PC-9 (cell line): ENCODE results near the gene DOCK1. TPM values are rescaled to one million over a fixed set of nuclear protein-coding genes. Genes with fewer than 3 reads are reported as not detected.

ENCODE experiments used
- BruUV-seq: library from RNA; stranded (reverse); fragments of 400-500 nt; replicated peaks from 2 replicates; lab custom pipeline; 2021; lab: Mats Ljungman, UMichigan
- CTCF ChIA-PET: fragments of 300-600 bp; sonication (Branson Sonifier 250); formaldehyde crosslinking; loops from one replicate; lab custom pipeline; 2022; ENCODE audit warnings: antibody characterized with exemption; lab: Charles Lee
- POLR2A ChIA-PET: fragments of 300-600 bp; sonication (Branson Sonifier 250); formaldehyde crosslinking; loops from one replicate; lab custom pipeline; 2022; ENCODE audit warnings: antibody characterized with exemption; ENCODE audit not compliant: unreplicated experiment; lab: Charles Lee
- DNase-seq, 2 experiments: peaks; one replicate each; pipeline versions ENCODE4 v3.0.0 to v3.0.0-alpha.2; 2015 to 2022; ENCODE audit warnings: mixed read lengths in 1 of 2
- H2AFZ ChIP-seq: fragments of 200-600 bp; sonication (generic); 2 replicates; pipeline ENCODE4 v1.8.1; 2017; ENCODE audit warnings: antibody characterized with exemption
- H3F3A ChIP-seq: fragments of 200-600 bp; sonication (generic); 2 replicates; pipeline ENCODE4 v1.8.1; 2017; ENCODE audit warnings: antibody characterized with exemption, mild to moderate bottlenecking, low read depth; ENCODE audit not compliant: insufficient read depth
- H3K27ac ChIP-seq: fragments of 200-600 bp; sonication (generic); 2 replicates; pipeline ENCODE4 v1.6.1; 2016; ENCODE audit warnings: mixed run types
- H3K27me3 ChIP-seq: fragments of 200-600 bp; sonication (generic); 2 replicates; pipeline ENCODE4 v1.6.1; 2016; ENCODE audit warnings: low read depth, mixed run types; ENCODE audit not compliant: insufficient read depth
- H3K36me3 ChIP-seq: fragments of 200-600 bp; sonication (generic); 2 replicates; pipeline ENCODE4 v1.6.1; 2016; ENCODE audit warnings: low read depth, mixed run types
- H3K4me1 ChIP-seq: fragments of 200-600 bp; sonication (generic); replicated peaks from 2 replicates; pipeline ENCODE4 v1.6.1; 2016; ENCODE audit warnings: mixed run types; ENCODE audit not compliant: insufficient read depth
- H3K4me2 ChIP-seq: fragments of 200-600 bp; sonication (generic); 2 replicates; pipeline ENCODE4 v1.6.1; 2017; ENCODE audit warnings: mixed run types
- H3K4me3 ChIP-seq: fragments of 200-600 bp; sonication (generic); 2 replicates; pipeline ENCODE4 v1.6.1; 2016; ENCODE audit warnings: mixed run types
- H3K79me2 ChIP-seq: fragments of 200-600 bp; sonication (generic); 2 replicates; pipeline ENCODE4 v1.6.1; 2017; ENCODE audit warnings: low read depth, mixed run types
- H3K9me2 ChIP-seq: fragments of 200-600 bp; sonication (generic); 2 replicates; pipeline ENCODE4 v1.8.1; 2017; ENCODE audit warnings: mild to moderate bottlenecking; ENCODE audit not compliant: insufficient read depth
- H3K9me3 ChIP-seq: fragments of 200-600 bp; sonication (generic); 2 replicates; pipeline ENCODE4 v1.8.1; 2016; ENCODE audit warnings: low read depth; ENCODE audit not compliant: insufficient read depth
- H4K20me1 ChIP-seq: fragments of 200-600 bp; sonication (generic); 2 replicates; pipeline ENCODE4 v1.8.1; 2017; ENCODE audit not compliant: insufficient read depth
- CTCF ChIP-seq: fragments of 200-600 bp; sonication (generic); conservative IDR thresholded peaks from 2 replicates; pipeline ENCODE4 v1.6.1; 2017; ENCODE audit warnings: mixed run types, antibody characterized with exemption, mild to moderate bottlenecking, moderate library complexity
- EZH2 ChIP-seq: fragments of 200-600 bp; sonication (generic); IDR thresholded peaks from 2 replicates; pipeline ENCODE4 v1.8.0; 2017; ENCODE audit warnings: antibody characterized with exemption, low read depth
- intact Hi-C: fragments of 100-400 bp; cut with micrococcal nuclease; formaldehyde crosslinking; loops from one replicate; pipeline ENCODE4 v1.10.0; 2022; ENCODE audit not compliant: unreplicated experiment
- total RNA-seq: library from RNA; stranded (reverse); gene quantifications from 2 replicates; pipeline ENCODE4 v1.2.3, GENCODE V29; 2021

The DOCK1 gene
- total RNA-seq, 1 experiment from 2014 or later: 24.8 TPM

- CTCF ChIA-PET: no interaction called here
- no peaks in the 10 kb centered on the region for H4K20me1 ChIP-seq
- POLR2A ChIA-PET: no interaction called here
Observed at GRCh38 chr10:127310923-127311322, 405.7 kb downstream of the DOCK1 start.

GRCh38 chr10:127313996-127314700 lies 408.9 kb downstream of the DOCK1 start:
- Histone ChIP-seq H3K9me2 (no peaks in the 10 kb centered on the region), H3K36me3 (no peaks in the 10 kb centered on the region), H3F3A (no peaks in the 10 kb centered on the region), H3K4me1 (no peaks in the 10 kb centered on the region), H3K9me3 (no peaks in the 10 kb centered on the region), H3K27me3 (no peaks in the 10 kb centered on the region), H3K79me2 (no peaks in the 10 kb centered on the region), H3K4me3 (no peak overlapping the region), H3K4me2 (no peak overlapping the region), H3K27ac (no peak overlapping the region), H2AFZ (no peak overlapping the region), H4K20me1 (no peaks in the 10 kb centered on the region)
- ChIA-PET POLR2A (no interaction called here), CTCF (no interaction called here)
- TF ChIP-seq EZH2: no peak
- no peak for TF ChIP-seq CTCF
- DNase-seq: no peak
- no TSS peak for BruUV-seq
- intact Hi-C loops: no loop called here

More at GRCh38 chr10:127310923-127311322, 405.7 kb downstream of the DOCK1 start:
- no peaks in the 10 kb centered on the region for H3K79me2 ChIP-seq
- no peaks in the 10 kb centered on the region for H3F3A ChIP-seq
- H3K4me1 ChIP-seq: no peaks in the 10 kb centered on the region
- H3K9me3 ChIP-seq: no peaks in the 10 kb centered on the region
- no peak overlapping the region for H3K4me3 ChIP-seq
- intact Hi-C loops: no loop called here
- H3K9me2 ChIP-seq: no peaks in the 10 kb centered on the region
- H3K36me3 ChIP-seq: no peaks in the 10 kb centered on the region
- H3K4me2 ChIP-seq: no peak overlapping the region
- no TSS peak for BruUV-seq
- no peak for TF ChIP-seq CTCF
- no peak for TF ChIP-seq EZH2
- no peak for DNase-seq
- H3K27ac ChIP-seq: no peak overlapping the region
- no peak overlapping the region for H2AFZ ChIP-seq
- H3K27me3 ChIP-seq: no peaks in the 10 kb centered on the region

- CTCF ChIA-PET: no interaction called here
- H3K79me2 ChIP-seq: no peaks in the 10 kb centered on the region
- no peaks in the 10 kb centered on the region for H3K27me3 ChIP-seq
- no peak overlapping the region for H2AFZ ChIP-seq
- no peak for DNase-seq
- no peaks in the 10 kb centered on the region for H3K9me2 ChIP-seq
- no peak for TF ChIP-seq CTCF
- TF ChIP-seq EZH2: no peak
- BruUV-seq: no TSS peak
- no peak overlapping the region for H3K27ac ChIP-seq
- H3K4me2 ChIP-seq: no peak overlapping the region
- no peaks in the 10 kb centered on the region for H3K36me3 ChIP-seq
- POLR2A ChIA-PET: no interaction called here
- no peaks in the 10 kb centered on the region for H3K4me1 ChIP-seq
- no peaks in the 10 kb centered on the region for H3F3A ChIP-seq
- intact Hi-C loops: no loop called here
- H4K20me1 ChIP-seq: no peaks in the 10 kb centered on the region
- H3K9me3 ChIP-seq: no peaks in the 10 kb centered on the region
- H3K4me3 ChIP-seq: no peak overlapping the region
Observed at GRCh38 chr10:127314797-127315196, 409.6 kb downstream of the DOCK1 start.
